NT2/D1 (cell line): Measurements from ENCODE around the gene POGLUT2.
"Not testable (repeated sequence)": the region's sequence is repeated elsewhere in the genome, so short reads cannot be mapped to it uniquely, and the experiment has no call there.

Source experiments
- DNase-seq: peaks from one replicate; pipeline ENCODE4 v3.0.0-alpha.2; 2011; ENCODE audit warnings: low read depth, low spot score
- H3K27me3 ChIP-seq: 2 replicates; pipeline ENCODE4 v1.6.0; 2011; ENCODE audit warnings: mild to moderate bottlenecking; ENCODE audit not compliant: insufficient read length, insufficient read depth
- H3K36me3 ChIP-seq: 2 replicates; pipeline ENCODE4 v1.6.1; 2011; ENCODE audit warnings: mild to moderate bottlenecking, low read length, mixed read lengths; ENCODE audit not compliant: insufficient read depth, insufficient read length
- H3K4me1 ChIP-seq: 2 replicates; pipeline ENCODE4 v1.5.1; 2011; ENCODE audit not compliant: insufficient read depth, insufficient read length
- H3K4me3 ChIP-seq: 2 replicates; pipeline ENCODE4 v1.5.1; 2011; ENCODE audit warnings: low read depth; ENCODE audit not compliant: insufficient read length
- H3K9ac ChIP-seq: 2 replicates; pipeline ENCODE4 v1.6.0; 2011; ENCODE audit warnings: low read depth; ENCODE audit not compliant: insufficient read length
- H3K9me3 ChIP-seq: 2 replicates; pipeline ENCODE4 v1.5.1; 2011; ENCODE audit warnings: mild to moderate bottlenecking, low read length; ENCODE audit not compliant: insufficient read depth
- SUZ12 ChIP-seq: IDR thresholded peaks from 2 replicates; pipeline ENCODE4 v1.6.1; 2011; ENCODE audit not compliant: insufficient read length, insufficient read depth; ENCODE audit errors: extremely low read depth
- YY1 ChIP-seq: IDR thresholded peaks from 2 replicates; pipeline ENCODE4 v1.6.1; 2011; ENCODE audit not compliant: insufficient read length, insufficient read depth
- ZNF274 ChIP-seq: IDR thresholded peaks from 2 replicates; pipeline ENCODE4 v1.6.1; 2011; ENCODE audit warnings: mild to moderate bottlenecking, low read depth, low read length

Gene POGLUT2

DNA sequence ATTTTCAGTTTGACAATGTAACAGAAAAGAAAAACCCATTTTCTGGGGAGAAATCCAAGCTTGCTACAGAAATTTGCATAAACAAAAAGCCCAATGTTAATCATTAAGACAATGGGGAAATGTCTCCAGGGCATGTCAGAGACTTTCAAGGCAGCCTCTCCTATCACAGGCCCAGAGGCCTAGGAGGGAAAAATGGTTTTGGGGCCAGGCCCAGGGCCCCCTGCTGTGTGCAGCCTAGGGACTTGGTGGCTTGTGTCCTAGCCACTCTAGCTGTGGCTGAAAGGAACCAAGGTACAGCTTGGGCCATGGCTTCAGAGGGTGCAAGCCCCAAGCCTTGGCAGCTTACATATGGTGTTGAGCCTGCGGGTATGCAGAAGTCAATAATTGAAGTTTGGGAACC, 17.2 kb downstream of the POGLUT2 start:
- Histone ChIP-seq H3K9me3 (peaks cover 14% of the 10 kb centered on the region; the same call in 1 of the 2 replicates), H3K27me3 (no peaks in the 10 kb centered on the region), H3K36me3 (peaks cover 4% of the 10 kb centered on the region), H3K9ac (no peak overlapping the region), H3K4me3 (no peak overlapping the region), H3K4me1 (no peaks in the 10 kb centered on the region)
- no peak for DNase-seq
- TF ChIP-seq YY1 (no peak), ZNF274 (no peak), SUZ12 (no peak)

DNA sequence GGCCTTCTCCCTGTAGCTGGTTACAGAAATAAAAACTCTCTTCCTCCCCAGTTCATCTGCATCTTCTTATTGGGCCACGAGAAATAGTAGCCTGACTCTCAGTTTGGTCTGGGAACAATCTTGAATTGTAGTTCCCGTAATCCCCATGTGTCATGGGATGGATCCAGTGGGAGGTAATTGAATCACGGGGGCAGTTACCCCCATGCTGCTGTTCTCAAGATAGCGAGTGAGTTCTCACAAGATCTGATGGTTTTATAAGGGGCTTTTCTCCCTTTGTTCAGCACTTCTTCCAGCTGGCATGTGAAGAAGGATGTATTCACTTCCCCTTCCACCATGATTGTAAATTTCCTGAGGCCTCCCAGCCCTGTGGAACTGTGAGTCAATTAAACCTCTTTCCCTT, 18.1 kb downstream of the POGLUT2 start:
- peaks cover 14% of the 10 kb centered on the region; the same call in 1 of the 2 replicates for H3K9me3 ChIP-seq
- not testable (repeated sequence) for H3K36me3 ChIP-seq, H3K27me3 ChIP-seq, H3K9ac ChIP-seq, H3K4me3 ChIP-seq, H3K4me1 ChIP-seq, DNase-seq

DNA sequence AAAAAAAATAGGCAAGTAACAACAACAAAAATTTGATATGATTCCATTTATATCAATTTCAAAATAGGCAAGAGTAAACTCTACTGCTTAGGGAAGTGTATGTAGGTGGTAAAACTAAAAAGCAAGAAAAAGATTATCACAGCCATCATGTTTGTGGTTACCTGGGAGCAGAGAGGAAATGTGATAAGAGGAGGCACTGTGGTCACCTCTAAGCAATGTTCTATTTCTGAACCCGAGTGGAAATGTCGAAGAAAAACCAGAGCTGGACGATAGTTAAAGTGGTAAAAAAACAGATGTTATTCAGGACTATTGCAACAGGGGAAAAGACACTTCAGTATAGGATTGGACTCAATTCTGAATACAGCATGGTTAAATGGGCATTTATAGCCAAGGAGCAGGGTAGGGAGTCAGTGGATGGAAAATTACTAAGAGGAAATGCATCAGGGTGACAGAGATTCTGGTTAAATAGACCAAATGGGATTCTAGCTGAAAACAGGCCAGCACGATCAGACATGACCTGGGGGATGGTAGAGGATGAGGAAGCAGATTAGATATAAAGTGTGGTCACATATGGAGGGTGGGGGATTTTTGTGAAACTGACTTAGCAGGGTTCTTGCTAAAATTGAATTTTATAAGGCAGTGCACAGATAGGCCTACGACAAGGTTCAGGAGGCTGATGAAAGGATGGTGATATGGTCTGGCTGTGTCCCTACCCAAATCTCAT, 19.2 kb downstream of the POGLUT2 start:
- Histone ChIP-seq H3K4me3 (no peak overlapping the region), H3K4me1 (no peaks in the 10 kb centered on the region), H3K9ac (no peak overlapping the region), H3K9me3 (peaks cover 14% of the 10 kb centered on the region; the same call in 1 of the 2 replicates), H3K27me3 (no peaks in the 10 kb centered on the region), H3K36me3 (peaks cover 4% of the 10 kb centered on the region)
- DNase-seq = no peak
- TF ChIP-seq ZNF274 = no peak
- no peak for TF ChIP-seq YY1
- no peak for TF ChIP-seq SUZ12

DNA sequence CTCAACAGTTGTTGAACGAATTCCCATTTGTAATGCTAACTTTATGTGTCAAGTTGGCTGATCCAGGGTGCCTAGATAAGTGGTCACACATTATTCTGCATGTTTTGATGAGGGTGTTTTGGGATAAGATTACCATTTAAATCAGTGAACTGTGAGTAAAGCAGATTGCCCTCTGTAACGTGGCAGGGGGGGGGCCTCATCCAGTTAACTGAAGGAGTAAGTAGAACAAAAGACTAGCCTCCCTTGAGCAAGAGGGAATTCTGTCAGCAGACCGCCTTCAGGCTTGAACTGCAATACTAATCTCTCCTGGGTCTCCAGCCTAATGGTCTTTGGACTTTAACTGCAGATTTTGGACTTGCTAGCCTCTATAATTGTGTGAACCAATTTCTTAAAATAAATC, 21.0 kb downstream of the POGLUT2 start:
- peaks cover 2% of the 10 kb centered on the region for H3K4me1 ChIP-seq
- no peak overlapping the region for H3K9ac ChIP-seq
- no peak for DNase-seq
- peaks cover 18% of the 10 kb centered on the region; the same call in 1 of the 2 replicates for H3K9me3 ChIP-seq
- peaks cover 4% of the 10 kb centered on the region for H3K27me3 ChIP-seq
- TF ChIP-seq SUZ12 (no peak), ZNF274 (no peak), YY1 (no peak)
- no peak overlapping the region for H3K4me3 ChIP-seq
- H3K36me3 ChIP-seq = no peaks in the 10 kb centered on the region

DNA sequence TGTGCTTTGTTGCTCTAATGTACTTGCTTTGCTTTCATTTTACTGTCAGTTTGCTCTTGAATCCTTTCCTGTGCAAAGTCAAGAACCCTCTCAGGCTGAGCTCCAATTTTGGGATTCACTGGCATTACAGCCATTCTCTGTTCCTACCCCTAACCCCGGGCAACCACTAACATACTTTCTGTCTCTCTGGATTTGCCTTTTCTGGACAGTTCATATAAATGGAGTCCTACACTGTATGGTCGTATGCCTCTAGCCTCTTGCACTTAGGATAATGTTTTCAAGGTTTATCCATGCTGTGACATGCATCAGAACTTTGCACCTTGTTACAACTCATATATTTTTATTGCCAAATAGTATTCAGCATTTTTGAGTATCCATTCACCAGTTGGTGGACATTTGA, 22.5 kb downstream of the POGLUT2 start:
- DNase-seq = no peak
- H3K9ac ChIP-seq = no peak overlapping the region
- H3K27me3 ChIP-seq = peaks cover 4% of the 10 kb centered on the region
- TF ChIP-seq ZNF274 (no peak), YY1 (no peak), SUZ12 (no peak)
- H3K36me3 ChIP-seq = peaks cover 11% of the 10 kb centered on the region
- peaks cover 2% of the 10 kb centered on the region for H3K4me1 ChIP-seq
- H3K4me3 ChIP-seq = no peak overlapping the region
- peaks cover 5% of the 10 kb centered on the region; the same call in 1 of the 2 replicates for H3K9me3 ChIP-seq

DNA sequence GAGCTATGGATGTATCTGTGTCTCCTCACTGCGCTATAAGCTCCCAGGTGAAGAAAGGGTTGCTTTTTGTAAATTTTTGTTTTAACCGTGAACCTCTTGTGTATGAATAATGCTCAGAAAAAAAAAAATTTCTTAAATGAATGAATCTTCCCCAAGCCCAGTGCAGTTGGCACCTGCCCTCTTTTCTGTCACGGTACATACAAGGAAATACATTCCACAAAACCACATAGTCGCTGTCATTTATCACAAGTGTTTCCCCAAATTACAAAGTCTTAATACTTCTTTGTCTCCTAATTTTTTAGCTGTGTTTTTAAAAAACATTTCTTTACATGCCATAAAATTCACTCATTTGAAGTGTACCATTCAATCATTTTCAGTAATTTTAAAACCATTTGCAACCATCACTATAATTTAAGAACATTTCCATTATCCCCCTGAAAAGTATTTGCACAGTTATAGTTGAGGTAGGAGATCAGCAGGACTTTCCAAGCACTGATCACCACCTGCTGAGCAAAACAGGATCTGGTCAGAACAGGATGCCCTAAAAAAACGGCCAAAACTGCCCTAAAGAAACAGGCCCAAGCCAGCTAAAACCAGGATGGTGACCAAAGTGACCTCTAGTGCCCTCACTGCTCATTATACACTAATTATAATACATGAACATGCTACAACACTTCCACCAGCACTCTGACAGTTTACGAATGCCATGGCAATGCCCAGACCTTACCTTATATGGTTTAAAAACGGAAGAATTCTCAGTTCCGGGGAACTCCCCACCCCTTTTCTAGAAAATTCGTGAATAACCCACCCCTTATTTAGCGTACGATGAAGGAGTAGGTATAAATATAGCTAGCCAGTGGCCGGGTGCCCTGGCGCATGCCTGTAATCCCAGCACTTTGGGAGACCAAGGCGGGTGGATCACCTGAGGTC, 23.9 kb downstream of the POGLUT2 start:
- H3K4me3 ChIP-seq = no peak overlapping the region
- peaks cover 5% of the 10 kb centered on the region; the same call in 1 of the 2 replicates for H3K9me3 ChIP-seq
- no peak overlapping the region for H3K9ac ChIP-seq
- H3K27me3 ChIP-seq = peaks cover 4% of the 10 kb centered on the region
- TF ChIP-seq YY1 = no peak
- TF ChIP-seq ZNF274 = no peak
- TF ChIP-seq SUZ12 = no peak
- H3K36me3 ChIP-seq = peaks cover 12% of the 10 kb centered on the region
- H3K4me1 ChIP-seq = peaks cover 2% of the 10 kb centered on the region
- DNase-seq = no peak

DNA sequence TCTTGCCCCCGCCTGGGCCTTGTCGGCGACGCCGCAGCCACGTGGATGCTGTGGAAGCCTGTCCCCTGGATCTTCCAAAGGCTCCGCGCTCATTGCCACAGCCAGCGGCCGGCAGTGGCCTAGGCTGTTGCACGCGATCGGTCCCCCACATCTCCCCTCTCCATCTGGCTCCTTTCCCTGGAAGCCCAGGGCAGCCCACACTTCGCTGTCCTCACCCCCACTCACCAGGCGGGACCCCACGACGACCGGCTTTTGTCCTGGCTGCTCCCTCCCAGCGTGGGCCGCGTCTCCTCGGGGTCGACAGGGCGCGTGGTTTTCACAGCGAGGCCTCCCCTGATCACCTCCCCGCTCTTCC, 24.6 kb downstream of the POGLUT2 start:
- no peak for DNase-seq
- peaks cover 4% of the 10 kb centered on the region for H3K27me3 ChIP-seq
- peak overlapping the region; percentile 78 for H3K4me3 ChIP-seq
- peaks cover 2% of the 10 kb centered on the region for H3K4me1 ChIP-seq
- peak overlapping the region; percentile 26 for H3K9ac ChIP-seq
- peaks cover 5% of the 10 kb centered on the region; the same call in 1 of the 2 replicates for H3K9me3 ChIP-seq
- H3K36me3 ChIP-seq = peaks cover 12% of the 10 kb centered on the region
- TF ChIP-seq YY1 (no peak), SUZ12 (no peak), ZNF274 (no peak)
